HG03457 (cell line): ENCODE data around the gene LMF1.
"Not testable (repeated sequence)": the region's sequence is repeated elsewhere in the genome, so short reads cannot be mapped to it uniquely, and the experiment has no call there.

Source experiments
- ATAC-seq: cut with Tn5 transposase; IDR thresholded peaks from one replicate; pipeline ENCODE4 v1.9.1; 2021; ENCODE audit warnings: moderate number of reproducible peaks; ENCODE audit not compliant: unreplicated experiment

LMF1 gene

DNA sequence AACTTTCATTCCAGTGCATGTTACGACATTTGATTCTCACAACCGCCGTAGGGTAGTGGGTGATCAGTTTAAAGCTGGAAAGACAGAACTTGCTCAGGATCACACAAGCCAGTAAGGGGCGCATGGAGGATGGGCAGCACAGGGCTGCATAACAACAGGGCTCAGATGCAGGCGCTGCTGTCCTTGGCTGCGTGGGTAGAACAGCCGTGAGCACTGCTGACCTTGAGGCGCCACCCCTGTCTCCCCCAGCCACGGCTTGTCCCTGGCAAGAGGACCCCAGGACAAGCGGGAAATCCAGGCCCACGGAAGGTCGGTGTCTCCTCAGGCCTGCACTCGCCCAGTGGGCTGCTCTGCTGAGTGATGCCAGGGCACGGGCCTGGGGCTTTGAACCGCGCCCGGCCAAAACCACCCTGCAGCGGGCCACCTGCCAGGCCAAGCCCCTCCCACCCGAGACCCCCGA is 84.7 kb downstream of the LMF1 start:
- no peak for ATAC-seq

DNA sequence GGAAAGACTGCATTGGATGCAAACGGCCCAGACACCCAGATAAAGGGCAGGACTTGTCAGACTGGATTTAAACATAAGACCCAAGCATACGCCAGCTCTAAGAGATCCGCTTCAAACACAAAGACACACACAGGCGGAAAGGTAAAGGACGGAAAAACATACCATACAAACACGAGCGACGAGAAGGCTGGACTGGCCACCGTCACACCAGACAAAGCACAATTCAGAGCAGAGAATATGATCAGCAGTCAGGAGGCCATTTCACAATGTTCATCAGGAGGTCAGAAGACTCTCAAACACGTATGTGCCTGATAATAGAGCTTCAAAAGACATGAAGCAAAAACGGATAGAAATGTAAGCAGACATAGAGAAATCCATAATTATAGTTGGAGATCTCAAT is 85.4 kb downstream of the LMF1 start:
- ATAC-seq, result no peak

DNA sequence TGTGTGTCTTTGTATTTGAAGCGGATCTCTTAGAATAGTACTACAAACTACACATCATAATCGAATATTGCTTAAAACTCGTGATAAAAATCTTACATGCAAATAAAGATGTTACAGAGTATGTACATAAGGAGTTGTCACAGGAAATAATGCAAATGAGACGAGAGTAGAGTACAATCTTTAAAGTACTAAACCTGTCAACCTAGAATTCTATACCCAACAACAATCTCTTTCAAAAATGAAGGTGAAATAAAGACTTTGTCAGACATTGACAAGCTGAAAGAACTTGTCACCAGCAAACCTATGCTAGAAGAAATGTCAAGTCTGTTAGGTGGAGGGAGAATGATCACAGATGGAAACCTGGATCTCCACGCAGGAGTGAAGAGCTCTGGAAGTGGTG is 86.6 kb downstream of the LMF1 start:
- no peak for ATAC-seq

GRCh38 chr16:883781-884180 is 87.0 kb downstream of the LMF1 start:
- no peak for ATAC-seq

DNA sequence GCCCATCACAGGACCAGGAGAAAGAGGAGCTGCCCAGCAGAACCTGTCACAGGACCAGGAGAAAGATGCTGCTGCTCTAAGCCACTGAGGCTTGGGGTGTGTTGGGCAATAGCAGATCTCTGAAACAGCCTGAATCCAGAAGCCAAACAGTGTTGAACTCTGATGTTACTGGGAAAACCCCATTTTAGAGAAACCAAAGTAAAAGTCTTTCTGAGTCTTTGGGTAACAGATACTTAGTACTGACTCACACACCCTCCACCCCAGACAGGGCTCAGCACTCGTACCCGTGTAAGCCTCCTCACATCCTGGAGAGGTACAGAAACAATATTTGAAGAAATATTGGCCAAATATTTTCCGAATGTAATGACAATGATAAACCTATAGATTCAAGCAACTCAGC is 87.4 kb downstream of the LMF1 start:
- ATAC-seq, result no peak

- ATAC-seq, result not testable (repeated sequence)
Measured at GRCh38 chr16:882671-883070, 88.1 kb downstream of the LMF1 start.

- no peak for ATAC-seq
Measured at GRCh38 chr16:882256-882655, 88.5 kb downstream of the LMF1 start.

GRCh38 chr16:881219-882097 is 89.3 kb downstream of the LMF1 start:
- no peak for ATAC-seq

GRCh38 chr16:880471-881171 is 90.2 kb downstream of the LMF1 start:
- no peak for ATAC-seq

DNA sequence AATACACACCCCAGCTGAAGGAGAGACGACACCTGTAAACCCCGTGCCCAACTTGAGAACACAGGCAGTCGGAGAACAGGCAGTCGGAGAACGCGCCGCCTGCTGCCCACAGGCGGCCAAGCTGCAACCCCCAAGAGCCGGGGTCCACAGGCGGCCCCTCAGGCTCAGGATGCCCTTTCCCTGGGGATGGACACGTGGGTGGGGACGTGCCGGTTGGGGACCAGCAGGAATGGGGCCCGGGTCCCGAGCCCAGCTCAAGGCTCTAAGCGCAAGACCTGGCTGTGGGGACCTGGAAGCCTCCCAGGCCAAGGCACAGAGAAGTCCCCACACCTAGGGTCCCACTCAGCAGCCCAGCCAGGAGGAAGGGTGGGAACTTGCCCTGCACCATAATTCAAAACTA is 90.8 kb downstream of the LMF1 start:
- no peak for ATAC-seq

- ATAC-seq, result no peak
Measured at GRCh38 chr16:879461-879861, 91.3 kb downstream of the LMF1 start.

DNA sequence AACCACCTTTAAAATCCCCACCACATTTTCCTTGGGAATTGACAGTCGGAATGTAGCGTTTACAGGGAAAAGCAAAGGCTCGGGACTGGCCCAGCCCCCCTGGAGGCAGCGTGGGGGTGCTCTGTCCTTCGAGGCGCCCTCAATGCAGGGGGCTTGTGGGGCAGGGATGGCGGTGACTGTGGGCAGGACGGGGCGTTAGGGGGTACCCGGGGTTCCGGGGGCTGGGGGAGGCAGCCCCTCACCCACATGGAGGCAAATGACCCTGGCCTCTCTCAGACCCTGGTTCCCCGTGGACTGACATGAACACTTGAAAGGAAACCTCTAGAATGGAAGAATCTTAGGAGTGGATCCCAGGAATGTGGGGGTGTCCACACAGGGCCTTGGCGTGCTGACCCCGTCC is 91.9 kb downstream of the LMF1 start:
- ATAC-seq, result no peak

GRCh38 chr16:878072-878784 is 92.6 kb downstream of the LMF1 start:
- no peak for ATAC-seq

DNA sequence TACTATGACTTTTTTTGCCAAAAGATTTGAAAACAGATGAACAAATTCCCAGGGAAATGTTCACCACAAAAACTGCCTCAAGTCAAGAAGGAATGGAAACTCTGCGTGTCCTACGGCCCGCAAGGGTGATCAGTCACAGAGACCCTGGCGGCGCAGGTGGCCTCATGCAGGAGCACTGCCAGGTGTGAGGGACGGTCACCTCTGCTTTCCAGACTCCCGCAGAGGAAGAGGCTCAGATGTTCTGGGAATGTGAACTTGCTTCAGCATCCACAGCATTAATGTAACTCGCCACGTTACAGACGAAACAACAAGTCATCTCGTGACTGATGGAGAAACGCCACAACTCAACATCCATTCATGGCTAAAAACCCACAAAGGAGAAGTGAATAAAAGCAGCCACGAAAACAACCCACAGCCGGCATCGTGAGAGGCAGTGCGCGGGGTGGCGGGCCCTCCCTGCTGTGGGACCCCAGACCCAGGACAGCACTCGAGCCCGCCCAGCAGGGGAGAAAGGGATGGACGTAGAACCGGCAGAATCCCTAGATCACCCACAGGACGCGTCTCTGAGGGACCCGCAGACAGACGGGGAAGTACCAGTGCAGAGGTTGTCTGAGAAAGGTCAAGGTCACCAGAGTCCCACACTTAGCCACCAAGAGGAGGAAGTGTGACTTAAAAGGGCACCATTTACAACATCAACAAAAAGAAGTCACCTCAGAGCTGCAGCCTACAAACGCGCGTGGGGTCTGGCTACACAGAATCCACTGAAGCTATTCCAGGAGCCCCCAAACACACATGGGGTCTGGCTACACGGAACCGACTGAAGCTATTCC is 93.3 kb downstream of the LMF1 start:
- ATAC-seq, result no peak

- ATAC-seq, result no peak
Measured at GRCh38 chr16:876523-877241, 94.1 kb downstream of the LMF1 start.

DNA sequence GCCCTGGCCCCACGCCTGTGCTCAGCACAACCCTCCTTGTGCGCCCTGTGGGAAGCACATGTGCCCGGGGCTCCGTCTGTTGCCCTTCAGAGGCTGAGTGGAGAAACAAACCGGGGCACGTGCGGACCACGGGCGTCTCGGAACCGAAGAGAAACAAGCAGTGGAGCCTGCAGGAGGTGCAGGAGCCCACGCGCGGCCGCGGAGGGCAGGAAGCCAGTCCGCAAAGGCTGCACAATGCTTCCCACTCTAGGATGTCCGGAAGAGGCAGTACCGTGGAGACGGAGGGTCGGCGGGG is 94.8 kb downstream of the LMF1 start:
- ATAC-seq, result no peak

- ATAC-seq, result no peak
Measured at GRCh38 chr16:875182-876040, 95.4 kb downstream of the LMF1 start.

- ATAC-seq, result no peak
Measured at GRCh38 chr16:874366-875181, 96.2 kb downstream of the LMF1 start.

GRCh38 chr16:873889-874288 is 96.9 kb downstream of the LMF1 start:
- ATAC-seq, result no peak
